Hepatocyte (in vitro differentiated cells): ENCODE data around the gene SLC29A4. TPM values are rescaled to one million over a fixed set of nuclear protein-coding genes. Genes with fewer than 3 reads are reported as not detected.
"Not testable (repeated sequence)": the region's sequence is repeated elsewhere in the genome, so short reads cannot be mapped to it uniquely, and the experiment has no call there.

ENCODE experiments used
- DNase-seq: peaks from one replicate; pipeline ENCODE4 v3.0.0-alpha.2; 2016; ENCODE audit warnings: low spot score
- H2AFZ ChIP-seq: fragments of 200-600 bp; sonication (generic); 2 replicates; pipeline ENCODE4 v1.6.0; 2016; ENCODE audit warnings: antibody characterized with exemption, mild to moderate bottlenecking
- H3K27ac ChIP-seq: fragments of 200-600 bp; sonication (generic); 2 replicates; pipeline ENCODE4 v1.5.1; 2016; ENCODE audit warnings: mild to moderate bottlenecking
- H3K27me3 ChIP-seq: fragments of 200-600 bp; sonication (generic); 2 replicates; pipeline ENCODE4 v1.6.1; 2016
- H3K36me3 ChIP-seq: fragments of 200-600 bp; sonication (generic); replicated peaks from 2 replicates; pipeline ENCODE4 v1.5.1; 2016; ENCODE audit warnings: low read depth; ENCODE audit not compliant: insufficient read depth
- H3K4me1 ChIP-seq: fragments of 200-600 bp; sonication (generic); 2 replicates; pipeline ENCODE4 v1.5.1; 2016; ENCODE audit warnings: mild to moderate bottlenecking, moderate library complexity; ENCODE audit not compliant: insufficient read depth
- H3K4me2 ChIP-seq: fragments of 200-600 bp; sonication (generic); 2 replicates; pipeline ENCODE4 v1.6.0; 2016
- H3K4me3 ChIP-seq: fragments of 200-600 bp; sonication (generic); 2 replicates; pipeline ENCODE4 v1.5.1; 2016; ENCODE audit warnings: mild to moderate bottlenecking
- H3K79me2 ChIP-seq: fragments of 200-600 bp; sonication (generic); 2 replicates; pipeline ENCODE4 v1.6.0; 2017; ENCODE audit warnings: mild to moderate bottlenecking
- H3K9me2 ChIP-seq: fragments of 200-600 bp; sonication (generic); replicated peaks from 2 replicates; pipeline ENCODE4 v1.6.0; 2017; ENCODE audit warnings: mild to moderate bottlenecking; ENCODE audit not compliant: insufficient read depth
- H3K9me3 ChIP-seq: fragments of 200-600 bp; sonication (generic); 2 replicates; pipeline ENCODE4 v1.5.1; 2016; ENCODE audit warnings: low read depth, mild to moderate bottlenecking
- H4K20me1 ChIP-seq: fragments of 200-600 bp; sonication (generic); 2 replicates; pipeline ENCODE4 v1.6.0; 2016; ENCODE audit warnings: mild to moderate bottlenecking; ENCODE audit not compliant: insufficient read depth, poor library complexity, severe bottlenecking
- EZH2 ChIP-seq: fragments of 200-600 bp; sonication (generic); IDR thresholded peaks from 2 replicates; pipeline ENCODE4 v1.6.1; 2016; ENCODE audit warnings: antibody characterized with exemption, mild to moderate bottlenecking, borderline replicate concordance
- EZH2phosphoT487 ChIP-seq: fragments of 200-600 bp; sonication (generic); IDR thresholded peaks from one replicate; pipeline ENCODE4 v1.6.1; 2018; ENCODE audit warnings: antibody characterized with exemption, mild to moderate bottlenecking, low read depth, moderate library complexity; ENCODE audit not compliant: unreplicated experiment, severe bottlenecking
- WGBS: methylation state at CpG from one replicate; pipeline ENCODE4 v1.1.6; 2016; ENCODE audit warnings: low lambda C conversion rate; ENCODE audit errors: missing lambda C conversion rate; 5-methylcytosine and 5-hydroxymethylcytosine counted together
- polyA plus RNA-seq: library from polyadenylated mRNA; unstranded; fragments of >200 nt; fragmentation: Nextera tagmentation; extraction: Ambion mirVana; gene quantifications from 2 replicates; pipeline ENCODE4 v1.2.1, GENCODE V29; 2016
- total RNA-seq: library from RNA; depleted of rRNA; stranded (reverse); fragments of >200 nt; gene quantifications from 2 replicates; pipeline ENCODE4 v1.2.3, GENCODE V29; 2014
- TF ChIP-seq, protein P1 (sequence below): fragments of 200-600 bp; sonication (generic); IDR thresholded peaks from 2 replicates; pipeline ENCODE4 v1.5.1; 2016; ENCODE audit warnings: antibody characterized with exemption, mild to moderate bottlenecking; ENCODE audit not compliant: poor library complexity

Gene SLC29A4
- total and polyA plus RNA-seq, 2 experiments from 2014 or later = 21.9 to 36.1 TPM

DNA sequence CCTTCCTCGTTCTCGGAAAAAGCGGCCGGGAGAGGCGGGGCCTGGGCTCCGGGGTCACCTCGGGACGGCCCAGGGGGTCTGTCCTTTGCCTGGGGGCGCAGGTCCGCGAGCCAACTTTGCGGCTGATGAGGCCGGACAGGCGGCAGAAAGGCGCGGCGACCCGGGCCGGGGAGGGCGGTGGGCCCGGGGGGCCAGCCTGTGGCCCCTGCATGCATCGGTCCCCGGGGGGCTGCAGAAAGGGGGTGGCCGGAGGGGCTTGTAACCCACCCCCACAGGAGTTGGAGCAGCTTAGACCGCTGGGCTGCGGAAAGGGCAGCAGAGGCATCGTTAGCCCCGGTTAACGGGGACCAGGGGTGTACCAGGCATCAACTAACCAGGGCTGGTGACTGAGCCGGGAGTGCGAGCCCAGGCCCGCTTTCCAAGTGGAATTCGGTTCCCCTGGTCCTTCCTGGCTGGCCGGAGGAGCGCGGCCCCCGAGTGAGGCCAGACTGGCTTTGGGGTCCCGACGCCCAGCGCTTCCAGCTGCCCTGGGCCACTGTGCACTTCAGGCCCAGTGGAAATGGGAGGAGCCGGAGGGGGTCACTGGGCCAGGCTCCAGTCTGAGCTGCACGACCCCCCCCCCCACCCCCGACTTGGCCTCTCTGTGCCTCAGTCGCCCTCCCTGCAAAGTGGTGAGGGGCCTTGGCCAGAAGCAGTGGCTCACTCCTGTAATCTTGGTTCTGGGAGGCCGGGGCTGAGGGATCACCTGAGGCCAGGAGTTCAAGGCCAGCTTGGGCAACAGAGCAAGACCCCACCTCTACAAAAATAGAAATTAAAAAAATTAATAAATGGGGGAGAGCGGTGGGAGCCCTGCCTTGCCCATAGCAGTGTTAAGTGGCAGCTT is 919 bp downstream of the SLC29A4 start:
- Histone ChIP-seq H4K20me1 (no peaks in the 10 kb centered on the region), H3K4me1 (peaks cover 17% of the 10 kb centered on the region), H3K9me3 (no peaks in the 10 kb centered on the region), H3K9me2 (no peaks in the 10 kb centered on the region), H3K4me2 (peak overlapping the region; percentile 98), H3K79me2 (peaks cover 8% of the 10 kb centered on the region), H3K27me3 (no peaks in the 10 kb centered on the region), H3K36me3 (no peaks in the 10 kb centered on the region), H3K4me3 (peak overlapping the region; percentile 72), H3K27ac (no peak overlapping the region), H2AFZ (peak overlapping the region; percentile 71)
- TF ChIP-seq, protein P1, sequence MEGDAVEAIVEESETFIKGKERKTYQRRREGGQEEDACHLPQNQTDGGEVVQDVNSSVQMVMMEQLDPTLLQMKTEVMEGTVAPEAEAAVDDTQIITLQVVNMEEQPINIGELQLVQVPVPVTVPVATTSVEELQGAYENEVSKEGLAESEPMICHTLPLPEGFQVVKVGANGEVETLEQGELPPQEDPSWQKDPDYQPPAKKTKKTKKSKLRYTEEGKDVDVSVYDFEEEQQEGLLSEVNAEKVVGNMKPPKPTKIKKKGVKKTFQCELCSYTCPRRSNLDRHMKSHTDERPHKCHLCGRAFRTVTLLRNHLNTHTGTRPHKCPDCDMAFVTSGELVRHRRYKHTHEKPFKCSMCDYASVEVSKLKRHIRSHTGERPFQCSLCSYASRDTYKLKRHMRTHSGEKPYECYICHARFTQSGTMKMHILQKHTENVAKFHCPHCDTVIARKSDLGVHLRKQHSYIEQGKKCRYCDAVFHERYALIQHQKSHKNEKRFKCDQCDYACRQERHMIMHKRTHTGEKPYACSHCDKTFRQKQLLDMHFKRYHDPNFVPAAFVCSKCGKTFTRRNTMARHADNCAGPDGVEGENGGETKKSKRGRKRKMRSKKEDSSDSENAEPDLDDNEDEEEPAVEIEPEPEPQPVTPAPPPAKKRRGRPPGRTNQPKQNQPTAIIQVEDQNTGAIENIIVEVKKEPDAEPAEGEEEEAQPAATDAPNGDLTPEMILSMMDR = no peak
- TF ChIP-seq EZH2 = no peak
- TF ChIP-seq EZH2phosphoT487 = no peak
- 9% methylated on average over 37 of the region's 46 CpGs for WGBS
- DNase-seq = no peak

DNA sequence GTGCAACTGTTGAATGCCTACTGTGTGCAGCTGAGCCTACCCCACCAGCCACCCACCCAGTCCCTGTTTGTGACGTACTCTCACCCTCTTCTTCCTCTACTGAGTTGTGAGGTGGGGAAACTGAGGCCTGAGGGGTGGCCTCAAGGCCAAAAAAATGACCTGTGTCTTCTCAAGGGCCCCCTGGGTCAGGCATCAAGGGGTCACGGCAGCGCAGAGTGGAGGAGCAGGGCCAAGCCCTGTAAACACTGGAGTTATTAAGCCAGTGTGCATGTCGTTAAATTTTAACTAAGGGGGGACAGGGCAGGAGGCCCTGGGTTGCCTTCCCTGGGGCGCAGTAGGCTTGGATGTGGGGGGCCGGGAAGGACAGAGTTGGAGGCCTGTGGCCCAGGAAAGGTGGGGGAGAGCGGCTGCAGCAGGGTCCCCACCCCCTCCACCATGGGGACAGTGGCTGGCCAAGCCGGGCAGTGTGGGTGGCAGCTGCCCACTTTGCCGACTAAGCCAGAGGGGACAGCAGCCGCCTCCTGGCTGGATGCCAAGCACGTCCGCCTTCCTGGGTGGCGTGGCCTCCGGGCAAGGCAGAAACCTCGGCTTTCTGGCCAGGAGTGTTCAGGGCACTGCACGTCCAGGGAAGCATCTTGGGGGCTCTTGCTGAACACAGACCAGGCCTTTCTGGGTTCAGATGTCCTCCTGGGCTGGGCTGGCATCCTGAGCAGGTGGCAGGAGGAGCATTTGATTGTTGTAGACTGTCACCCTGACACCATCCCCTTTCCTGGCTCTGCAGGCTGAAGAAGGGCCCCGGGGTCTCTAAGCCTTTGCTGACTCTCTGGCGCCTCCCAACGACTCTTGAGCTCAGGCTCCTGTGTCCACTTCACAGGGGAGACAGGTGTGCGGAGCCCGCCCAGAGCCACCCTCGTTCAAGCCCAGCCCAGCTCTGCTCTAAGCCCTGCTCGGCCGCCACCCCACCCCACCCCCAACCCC is 1.9 kb downstream of the SLC29A4 start:
- H4K20me1 ChIP-seq = no peaks in the 10 kb centered on the region
- H3K4me1 ChIP-seq = peaks cover 17% of the 10 kb centered on the region
- WGBS = 29% methylated on average over 18 of the region's 24 CpGs
- no peak overlapping the region for H2AFZ ChIP-seq
- TF ChIP-seq, protein P1 = peak; percentile 53
- no peak for TF ChIP-seq EZH2
- H3K27me3 ChIP-seq = no peaks in the 10 kb centered on the region
- peak overlapping the region; percentile 98 for H3K4me2 ChIP-seq
- no peaks in the 10 kb centered on the region for H3K9me2 ChIP-seq
- no peaks in the 10 kb centered on the region for H3K9me3 ChIP-seq
- peak; percentile 89 for DNase-seq
- H3K27ac ChIP-seq = peak overlapping the region; percentile 40
- no peaks in the 10 kb centered on the region for H3K36me3 ChIP-seq
- peaks cover 8% of the 10 kb centered on the region for H3K79me2 ChIP-seq
- no peak overlapping the region for H3K4me3 ChIP-seq

DNA sequence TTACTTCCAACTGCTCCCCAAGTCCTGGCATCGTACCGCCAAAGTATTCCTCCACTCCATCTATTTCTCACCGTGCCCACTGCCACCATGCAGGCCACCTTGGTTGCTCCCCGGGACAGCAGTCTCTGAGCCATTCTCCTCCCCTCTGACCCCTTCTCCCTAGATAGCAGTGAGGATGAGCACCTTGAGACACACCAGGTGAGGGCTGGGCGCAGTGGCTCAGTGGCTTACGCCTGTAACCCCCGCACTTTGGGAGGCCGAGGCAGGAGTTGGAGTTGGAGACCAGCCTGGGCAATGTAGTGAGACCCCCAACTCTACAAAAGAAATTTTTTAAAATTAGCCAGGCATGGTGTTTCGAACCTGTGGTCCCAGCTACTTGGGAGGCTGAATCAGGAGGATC is 4.2 kb downstream of the SLC29A4 start:
- H3K79me2 ChIP-seq = peaks cover 8% of the 10 kb centered on the region
- no peaks in the 10 kb centered on the region for H3K9me2 ChIP-seq
- no peak for DNase-seq
- no peak overlapping the region for H3K4me3 ChIP-seq
- no peaks in the 10 kb centered on the region for H3K9me3 ChIP-seq
- no peaks in the 10 kb centered on the region for H4K20me1 ChIP-seq
- H3K36me3 ChIP-seq = no peaks in the 10 kb centered on the region
- no peak overlapping the region for H3K27ac ChIP-seq
- H2AFZ ChIP-seq = no peak overlapping the region
- H3K4me1 ChIP-seq = peaks cover 17% of the 10 kb centered on the region
- TF ChIP-seq EZH2phosphoT487 = no peak
- TF ChIP-seq, protein P1 = no peak
- no peak for TF ChIP-seq EZH2
- no peak overlapping the region for H3K4me2 ChIP-seq
- no peaks in the 10 kb centered on the region for H3K27me3 ChIP-seq
- WGBS = 91% methylated on average over 9 of the region's 9 CpGs

DNA sequence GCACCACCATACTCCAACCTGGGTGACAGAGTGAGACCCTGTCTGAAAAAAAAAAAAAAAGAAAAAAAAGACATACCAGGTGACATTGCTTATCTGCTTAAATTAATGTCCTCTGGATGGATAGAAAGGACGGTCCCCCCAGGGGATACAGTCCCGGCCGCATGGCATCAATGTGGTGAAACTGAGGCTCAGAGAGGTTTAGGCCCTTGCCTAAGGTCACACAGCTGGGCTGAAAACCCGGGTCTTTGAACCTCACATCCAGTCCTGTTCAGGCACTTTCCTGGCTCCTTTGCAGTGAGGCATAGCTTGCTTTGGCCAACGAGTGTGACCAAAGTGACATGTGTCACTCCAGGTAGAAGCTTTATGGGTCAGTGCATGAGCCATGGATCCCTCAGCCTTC is 4.6 kb downstream of the SLC29A4 start:
- 91% methylated on average over 5 of the region's 5 CpGs for WGBS
- not testable (repeated sequence) for H3K4me2 ChIP-seq, H3K79me2 ChIP-seq, H3K9me3 ChIP-seq, H4K20me1 ChIP-seq, H3K27ac ChIP-seq, H3K4me3 ChIP-seq, H3K27me3 ChIP-seq, H2AFZ ChIP-seq, H3K36me3 ChIP-seq, H3K9me2 ChIP-seq, DNase-seq
- peaks cover 17% of the 10 kb centered on the region for H3K4me1 ChIP-seq
